GM12873 (cell line): ENCODE data around the gene PTCD3.

Experiments
- TF ChIP-seq, protein P1 (sequence below): IDR thresholded peaks from 2 replicates; pipeline ENCODE4 v1.5.1; 2012; ENCODE audit warnings: low read depth, mild to moderate bottlenecking, moderate library complexity, low read length, control low read depth; ENCODE audit not compliant: insufficient read depth; ENCODE audit errors: missing control alignments

PTCD3 gene

DNA sequence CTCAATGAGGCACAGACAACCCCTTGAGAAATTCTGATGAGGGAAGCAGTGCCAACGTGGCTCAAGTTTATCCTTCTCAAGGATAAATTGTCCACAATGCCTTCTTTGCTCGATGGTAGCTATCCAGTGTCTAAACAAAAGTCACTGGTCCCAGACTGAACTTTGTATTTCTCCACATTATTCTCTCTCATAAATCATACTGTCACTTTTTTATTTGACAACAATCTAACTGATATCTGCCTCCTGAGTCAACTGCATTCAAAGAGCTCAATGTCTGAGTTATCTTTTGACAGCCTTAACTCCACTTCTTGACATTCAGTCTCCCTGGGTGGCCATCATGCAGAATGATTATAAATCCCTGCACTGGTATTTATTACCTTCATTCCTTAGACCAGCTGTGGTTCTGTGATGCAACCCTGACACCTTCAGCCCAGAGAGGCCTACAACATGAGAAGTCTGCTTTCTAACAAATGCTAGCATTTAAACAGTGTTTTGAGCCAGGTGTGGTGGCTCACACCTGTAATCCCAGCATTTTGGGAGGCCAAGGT, 51.0 kb downstream of the PTCD3 start:
- TF ChIP-seq, protein P1, sequence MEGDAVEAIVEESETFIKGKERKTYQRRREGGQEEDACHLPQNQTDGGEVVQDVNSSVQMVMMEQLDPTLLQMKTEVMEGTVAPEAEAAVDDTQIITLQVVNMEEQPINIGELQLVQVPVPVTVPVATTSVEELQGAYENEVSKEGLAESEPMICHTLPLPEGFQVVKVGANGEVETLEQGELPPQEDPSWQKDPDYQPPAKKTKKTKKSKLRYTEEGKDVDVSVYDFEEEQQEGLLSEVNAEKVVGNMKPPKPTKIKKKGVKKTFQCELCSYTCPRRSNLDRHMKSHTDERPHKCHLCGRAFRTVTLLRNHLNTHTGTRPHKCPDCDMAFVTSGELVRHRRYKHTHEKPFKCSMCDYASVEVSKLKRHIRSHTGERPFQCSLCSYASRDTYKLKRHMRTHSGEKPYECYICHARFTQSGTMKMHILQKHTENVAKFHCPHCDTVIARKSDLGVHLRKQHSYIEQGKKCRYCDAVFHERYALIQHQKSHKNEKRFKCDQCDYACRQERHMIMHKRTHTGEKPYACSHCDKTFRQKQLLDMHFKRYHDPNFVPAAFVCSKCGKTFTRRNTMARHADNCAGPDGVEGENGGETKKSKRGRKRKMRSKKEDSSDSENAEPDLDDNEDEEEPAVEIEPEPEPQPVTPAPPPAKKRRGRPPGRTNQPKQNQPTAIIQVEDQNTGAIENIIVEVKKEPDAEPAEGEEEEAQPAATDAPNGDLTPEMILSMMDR: no peak

DNA sequence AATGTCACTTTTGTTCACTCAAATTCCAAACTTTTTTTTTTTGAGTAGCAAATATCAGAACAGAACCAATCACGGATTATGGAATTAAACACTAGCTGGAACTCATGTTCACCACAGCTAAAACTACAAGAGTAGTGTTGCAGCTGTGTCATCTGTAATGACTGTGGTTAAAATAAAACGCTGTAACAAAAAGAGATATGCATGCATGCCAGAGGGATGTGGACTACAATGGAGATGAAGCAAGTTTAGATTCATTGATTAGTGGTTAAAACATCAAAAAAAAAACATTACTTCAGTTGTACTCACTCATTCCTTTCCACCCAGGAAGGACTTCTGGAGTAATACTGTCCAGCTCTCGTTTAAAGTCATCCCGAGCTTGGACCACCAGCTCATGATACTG, 52.3 kb downstream of the PTCD3 start:
- TF ChIP-seq, protein P1: no peak

DNA sequence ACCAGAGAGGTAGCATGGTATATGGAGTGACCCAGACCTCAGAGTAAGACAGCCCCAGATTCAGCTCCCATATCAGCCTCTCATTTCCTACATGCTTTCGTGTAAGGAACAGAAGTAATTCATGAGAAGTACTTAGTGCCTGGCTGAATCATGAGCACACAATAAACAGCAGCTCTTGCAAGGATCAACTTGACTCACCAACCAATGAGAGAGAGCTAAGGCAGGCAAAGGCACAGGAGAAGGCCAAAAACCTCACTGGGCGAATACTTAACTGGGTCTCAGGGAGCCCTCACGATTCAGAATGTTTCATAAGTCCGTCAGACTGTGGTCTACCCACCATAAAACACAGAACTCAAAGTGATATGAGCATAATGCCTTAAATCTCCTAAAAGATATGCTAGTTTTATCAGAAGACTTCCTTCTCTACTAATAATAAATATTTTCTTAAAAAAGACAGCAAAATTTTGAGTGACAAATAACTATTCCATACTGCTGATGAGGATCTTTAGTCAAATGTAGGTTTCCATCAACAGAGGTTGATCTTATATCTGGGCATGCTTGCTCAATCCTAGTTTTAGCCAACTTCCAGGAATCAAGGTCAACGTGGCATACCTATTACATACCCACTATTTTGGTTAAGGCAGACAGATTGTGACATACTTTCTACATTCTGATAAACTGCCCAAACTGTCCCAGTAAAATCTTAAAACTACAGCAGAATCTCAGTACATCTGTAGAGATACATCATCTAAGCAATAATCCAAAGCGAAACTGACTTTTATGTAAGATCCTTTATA, 54.3 kb downstream of the PTCD3 start:
- TF ChIP-seq, protein P1: no peak

DNA sequence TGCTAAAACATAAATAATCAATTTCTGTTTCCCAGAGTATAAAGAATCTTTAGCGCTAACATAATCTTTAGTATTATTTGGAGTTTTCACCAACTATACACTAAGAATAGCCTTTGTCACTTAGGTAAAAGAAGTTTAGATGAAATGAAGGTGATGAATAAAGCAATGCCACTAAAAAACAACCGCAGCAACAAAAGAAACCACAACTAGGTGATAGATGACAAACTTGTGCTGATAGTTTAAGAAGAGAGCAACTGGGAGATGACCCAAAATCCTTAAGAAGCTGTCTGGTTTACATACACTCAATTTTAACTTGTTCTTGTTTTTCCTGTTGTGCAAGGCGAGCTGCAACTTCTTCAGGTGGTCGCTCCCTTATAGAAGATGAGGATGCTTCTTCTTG, 64.4 kb downstream of the PTCD3 start:
- TF ChIP-seq, protein P1: no peak

DNA sequence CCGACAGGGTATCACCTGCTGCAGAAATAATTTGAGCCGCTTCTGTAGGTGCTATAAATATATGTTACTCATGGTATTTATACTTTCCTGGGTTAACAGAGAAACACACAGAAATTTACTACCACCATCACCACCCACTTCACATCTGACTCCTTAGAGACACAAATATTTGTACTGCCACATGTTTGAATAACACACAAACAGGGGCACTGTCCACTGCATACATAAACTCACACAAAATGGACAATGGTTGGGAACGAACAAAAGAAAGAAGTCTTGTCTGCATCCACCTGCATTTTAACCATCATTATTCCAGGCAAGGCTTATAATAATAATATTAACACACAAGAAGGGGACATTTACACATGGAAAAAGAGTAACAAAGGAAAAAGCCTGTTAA, 65.3 kb downstream of the PTCD3 start:
- TF ChIP-seq, protein P1: no peak

DNA sequence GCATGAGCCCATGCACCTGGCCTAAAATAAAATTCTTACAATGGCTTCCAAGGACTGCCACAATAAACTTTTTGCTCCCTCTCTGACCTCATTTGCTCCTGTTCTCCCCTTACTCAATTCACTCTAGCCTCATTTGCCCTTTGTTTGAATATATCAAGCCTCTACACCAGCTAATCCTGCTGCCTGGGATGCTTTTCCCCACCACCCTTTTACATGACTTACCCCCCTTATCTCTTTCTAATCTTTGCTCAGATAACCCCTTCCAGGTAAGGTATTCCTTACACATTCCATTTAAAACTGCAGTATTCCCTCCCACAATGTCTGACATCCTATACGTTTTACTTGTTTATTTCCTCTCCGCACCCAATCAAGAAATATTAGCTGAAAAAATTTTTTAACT, 66.6 kb downstream of the PTCD3 start:
- TF ChIP-seq, protein P1: no peak

DNA sequence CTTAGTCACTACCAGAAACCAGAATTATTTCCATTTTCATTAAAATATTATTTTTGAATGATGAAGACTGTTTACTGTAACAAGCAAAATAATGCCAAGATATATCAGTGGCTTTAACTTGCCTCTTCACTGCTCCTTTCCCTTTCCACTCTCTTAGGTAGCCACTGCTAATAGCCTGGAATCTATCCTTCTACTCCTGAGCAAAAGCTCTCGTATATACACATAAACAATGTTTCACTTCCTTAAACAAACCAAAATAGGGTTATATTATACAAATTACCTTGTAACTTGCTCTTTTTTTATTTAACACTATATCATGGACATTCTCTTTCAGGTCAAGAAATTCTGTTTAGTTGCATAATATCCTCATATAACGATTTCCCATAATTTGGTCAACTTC, 68.4 kb downstream of the PTCD3 start:
- TF ChIP-seq, protein P1: no peak
